GM12892 (cell line): ENCODE data around the gene EPHB2.

Source experiments
- POLR2A ChIP-seq: IDR thresholded peaks from 2 replicates; pipeline ENCODE4 v1.6.1; 2011; ENCODE audit warnings: low read depth, low read length, control low read depth
- POLR2AphosphoS5 ChIP-seq: IDR thresholded peaks from 2 replicates; pipeline ENCODE4 v1.6.1; 2011; ENCODE audit warnings: low read depth, low read length, control low read depth
- TAF1 ChIP-seq: IDR thresholded peaks from 2 replicates; pipeline ENCODE4 v1.6.1; 2011; ENCODE audit warnings: low read depth, mild to moderate bottlenecking, control low read depth, low read length, borderline replicate concordance

- TF ChIP-seq POLR2A: no peak
- TF ChIP-seq POLR2AphosphoS5: no peak
- TF ChIP-seq TAF1: no peak
Observed at GRCh38 chr1:22870201-22870871, 159.7 kb downstream of the EPHB2 start.
